ENCODE results near the gene FARP2.

Gene FARP2

DNA sequence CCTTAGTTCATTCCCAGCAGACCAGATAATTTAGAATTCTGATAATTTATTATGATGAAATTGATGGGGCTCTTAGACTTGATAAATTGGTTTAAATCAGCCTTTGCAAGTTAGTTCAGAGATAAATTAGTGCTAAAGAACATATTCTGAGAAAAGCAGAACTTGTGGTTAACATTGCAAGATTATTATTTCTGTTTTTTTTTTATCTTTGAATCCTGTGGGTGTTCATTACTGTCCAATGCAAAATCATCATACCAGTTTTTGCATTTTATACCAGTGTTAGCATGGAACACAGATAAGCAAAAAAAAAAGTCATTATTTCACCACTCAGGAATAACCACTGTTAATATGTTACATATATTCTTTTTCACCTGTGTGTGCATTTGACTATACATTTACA lies 31.3 kb upstream of the FARP2 start:
- DNase-seq, result no peak

DNA sequence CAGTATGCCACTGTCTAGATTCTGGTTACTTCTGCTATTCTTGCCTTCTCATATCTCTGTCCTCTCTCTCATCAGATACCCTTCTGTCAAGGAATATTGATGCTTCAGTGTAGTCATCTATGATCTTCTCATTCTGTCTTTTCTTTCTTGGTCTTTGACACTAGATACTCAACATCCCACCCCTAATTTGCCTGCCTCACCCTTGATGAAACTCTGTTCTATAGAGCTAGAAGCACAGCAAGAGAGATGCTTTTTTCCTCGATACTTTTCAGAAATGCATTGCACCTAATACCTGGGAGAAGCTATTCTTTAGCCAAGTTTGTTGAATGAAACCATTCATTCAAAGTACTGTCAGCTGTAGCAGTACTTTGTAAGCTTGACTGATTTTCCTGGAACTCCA lies 30.8 kb upstream of the FARP2 start:
- DNase-seq, result no peak

DNA sequence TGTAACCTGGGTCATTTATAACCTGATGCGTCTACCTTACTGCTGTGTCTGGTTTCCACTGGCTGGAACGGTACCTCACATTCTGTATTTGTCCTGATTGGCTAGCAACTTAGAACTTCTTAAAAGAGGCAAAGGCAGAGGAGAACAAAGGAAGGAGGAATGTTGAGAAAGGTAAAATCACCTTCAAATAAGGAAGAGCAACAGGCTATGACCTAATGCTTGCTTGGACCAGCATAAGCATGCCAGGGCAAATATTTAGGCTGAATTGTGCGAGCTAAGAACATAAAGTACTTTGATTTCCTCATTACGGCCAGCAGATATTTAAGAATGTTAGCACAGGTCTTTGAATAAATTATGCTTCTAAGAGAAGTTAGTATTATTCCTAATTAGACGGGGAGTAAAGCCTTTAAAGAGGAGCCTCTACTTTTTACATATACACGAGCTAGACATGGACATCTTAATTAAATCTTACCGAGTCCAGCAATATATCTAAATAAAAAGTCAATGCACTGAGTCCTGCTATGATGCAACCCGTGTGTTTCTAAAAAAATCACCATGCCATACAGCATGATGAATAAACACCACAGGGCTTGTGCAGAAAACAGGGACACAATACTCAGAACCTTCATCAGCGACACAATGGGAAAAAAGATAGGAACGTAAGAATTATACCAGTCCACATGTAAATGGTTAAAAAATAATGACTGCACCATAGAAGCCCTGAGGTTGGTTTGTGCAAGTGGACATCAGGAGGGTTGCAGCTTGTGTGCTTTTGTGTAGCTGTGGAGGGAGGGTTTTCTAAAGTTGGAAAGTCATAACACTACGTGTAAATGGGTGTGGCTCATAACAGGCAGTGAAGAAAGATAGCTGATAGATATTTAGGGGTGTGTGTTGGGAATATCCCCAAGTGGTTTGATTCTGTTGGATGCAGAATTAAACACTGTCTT lies 26.1 kb upstream of the FARP2 start:
- no peak for DNase-seq

DNA sequence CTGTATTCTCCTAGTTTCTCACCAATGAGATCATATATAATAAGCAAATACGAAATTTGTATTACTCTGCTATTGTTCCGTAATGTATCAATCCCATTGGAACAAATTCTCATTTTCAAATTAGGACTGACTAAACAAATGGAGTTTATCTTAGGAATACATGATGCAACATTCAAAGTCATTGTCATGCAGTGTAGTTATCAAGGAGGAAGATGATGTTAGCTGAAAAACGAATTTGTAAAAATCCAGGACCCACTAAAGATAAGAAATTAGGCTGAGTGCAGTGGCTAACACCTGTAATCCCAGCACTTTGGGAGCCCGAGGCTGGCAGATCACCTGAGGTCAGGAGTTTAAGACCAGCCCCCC lies 25.5 kb upstream of the FARP2 start:
- DNase-seq, result no peak

DNA sequence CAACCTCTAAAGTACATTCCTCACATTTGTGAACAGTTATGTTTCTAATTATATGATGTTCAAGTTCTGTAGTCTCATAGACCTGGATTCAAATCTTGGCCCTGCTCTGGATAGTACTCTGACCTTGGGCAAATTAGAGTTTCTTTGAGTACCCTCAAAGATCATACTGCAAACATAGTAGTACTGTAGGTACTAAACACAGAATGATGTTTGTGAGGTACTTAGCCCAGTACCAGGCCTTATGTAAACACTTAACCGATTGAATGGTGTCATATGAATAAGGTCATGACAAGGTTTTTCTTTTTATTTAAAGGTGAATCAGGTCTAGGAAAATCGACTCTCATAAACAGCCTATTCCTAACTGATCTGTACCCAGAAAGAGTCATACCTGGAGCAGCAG lies 21.3 kb upstream of the FARP2 start:
- DNase-seq, result no peak

DNA sequence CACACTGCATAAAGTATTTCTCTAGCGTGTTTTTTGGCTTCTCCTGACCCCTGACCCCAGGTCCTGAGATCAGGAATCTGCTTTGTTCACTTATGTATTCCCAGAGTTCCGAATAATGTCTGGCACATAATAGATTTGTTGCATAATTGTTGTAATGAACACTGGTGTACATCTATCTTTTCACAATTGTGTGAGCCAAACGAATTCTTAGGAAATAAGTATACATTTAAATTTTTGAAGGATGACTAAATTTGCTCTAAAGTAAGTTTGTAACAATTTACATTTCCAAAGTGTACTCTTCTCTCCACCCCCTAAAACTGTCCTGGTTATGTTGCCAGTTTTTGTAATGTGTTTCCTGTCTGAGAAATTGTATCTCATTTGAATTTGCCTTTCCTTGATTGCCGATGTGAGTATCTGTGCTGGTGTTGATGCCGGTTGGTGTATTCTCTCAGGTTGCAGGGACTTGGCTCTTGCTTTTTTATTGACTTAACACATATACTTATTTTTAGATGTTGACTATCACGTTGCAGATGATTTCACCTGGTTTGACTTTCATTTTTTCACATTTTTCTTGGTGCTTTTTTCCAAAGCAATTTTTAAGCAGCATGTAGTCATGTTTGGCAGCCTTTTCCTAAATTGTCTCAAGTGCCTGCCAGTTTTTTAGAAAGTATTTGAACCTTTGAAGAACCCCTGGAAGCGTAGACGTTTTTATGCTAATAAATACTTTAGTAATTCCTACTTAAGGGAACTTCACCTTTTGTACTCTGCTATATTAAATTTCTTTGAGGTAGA lies 16.1 kb upstream of the FARP2 start:
- no peak for DNase-seq

DNA sequence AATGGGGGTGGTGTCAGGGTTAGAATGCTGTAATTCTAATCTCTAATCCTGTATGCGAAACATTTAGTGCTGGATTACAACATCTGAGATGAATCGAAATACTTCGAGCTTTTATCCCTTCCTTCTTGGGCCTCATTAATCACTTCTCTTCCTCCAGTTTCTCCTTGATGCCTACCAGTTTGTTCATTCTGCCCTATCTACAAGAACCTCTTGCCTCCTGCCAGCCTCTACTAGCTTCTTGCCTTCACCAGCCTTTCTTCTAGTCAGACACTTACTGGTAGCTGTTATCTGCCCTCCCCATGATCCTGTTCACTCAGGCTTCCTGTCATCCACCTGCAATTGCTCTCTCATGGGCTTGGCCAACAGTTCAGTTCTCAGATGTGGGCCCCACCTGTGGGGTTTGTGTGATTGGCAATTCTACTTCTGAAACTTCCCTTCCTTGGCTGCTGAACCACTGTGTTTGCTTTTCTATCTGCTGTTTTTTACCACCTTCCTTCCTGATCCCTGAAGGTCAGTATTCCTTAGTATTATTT lies 15.4 kb upstream of the FARP2 start:
- no peak for DNase-seq

DNA sequence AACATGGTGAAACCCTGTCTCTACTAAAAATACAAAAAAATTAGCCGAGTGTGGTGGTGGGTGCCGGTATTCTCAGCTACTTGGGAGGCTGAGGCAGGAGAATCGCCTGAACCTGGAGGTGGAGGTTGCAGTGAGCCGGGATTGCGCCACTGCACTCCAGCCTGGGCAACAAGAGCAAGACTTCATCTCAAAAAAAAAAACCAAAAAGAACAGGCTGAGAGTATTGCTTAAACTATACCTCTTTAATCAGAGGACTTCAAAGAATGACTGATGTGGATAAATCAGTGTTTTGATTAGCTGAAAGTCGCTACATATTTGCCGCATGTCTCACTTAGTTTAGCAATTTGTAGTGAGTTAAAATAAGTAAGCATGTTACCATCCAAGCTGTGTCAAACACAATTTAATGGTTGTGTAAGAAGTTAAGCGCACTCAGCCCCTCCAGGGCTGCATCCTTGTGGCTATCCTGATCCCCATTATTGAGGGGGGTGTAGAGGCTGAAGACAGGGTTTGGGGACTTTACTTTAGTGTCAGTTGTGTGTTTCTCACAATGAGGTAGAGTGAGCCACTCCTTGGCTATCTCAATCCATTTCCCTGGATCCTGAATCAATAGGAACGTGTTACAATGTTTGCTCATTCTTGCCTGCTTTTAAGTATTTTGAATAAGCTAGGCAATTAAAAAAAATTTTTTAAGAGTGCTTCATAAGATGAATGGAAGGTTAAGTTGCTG lies 11.0 kb upstream of the FARP2 start:
- DNase-seq, result no peak

DNA sequence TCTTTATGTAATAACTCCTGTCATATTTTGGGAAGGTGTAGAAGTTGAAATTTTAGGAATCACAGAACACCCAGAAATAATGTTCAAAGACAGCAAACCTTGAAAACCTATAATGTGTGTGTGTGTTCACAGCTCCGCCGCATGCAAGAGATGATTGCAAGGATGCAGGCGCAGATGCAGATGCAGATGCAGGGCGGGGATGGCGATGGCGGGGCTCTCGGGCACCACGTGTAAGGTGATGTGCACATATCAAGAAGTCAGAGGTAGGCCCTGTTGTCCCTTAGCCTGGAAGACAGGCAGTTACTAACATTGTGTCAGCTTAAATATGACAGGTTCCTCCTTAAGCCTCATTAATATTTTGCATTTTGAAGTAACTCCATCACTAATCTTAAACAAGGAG lies 6.1 kb upstream of the FARP2 start:
- DNase-seq, result no peak

DNA sequence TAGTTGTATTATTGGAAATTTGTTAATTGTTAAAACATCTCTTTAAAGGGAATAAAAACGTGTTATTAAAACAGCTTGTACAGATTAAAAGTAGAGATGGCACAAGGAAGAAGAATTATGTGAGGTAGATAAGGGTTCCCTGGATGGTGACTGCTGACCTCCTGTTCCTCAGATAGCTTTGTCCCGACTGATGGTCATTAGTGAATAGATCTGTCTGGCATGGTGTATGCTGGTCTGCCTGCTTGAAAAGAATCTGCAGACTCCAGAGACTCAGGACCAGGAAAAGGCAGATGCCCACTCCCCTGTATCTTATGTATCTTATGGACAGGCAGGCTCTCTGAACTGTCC lies 5.6 kb upstream of the FARP2 start:
- no peak for DNase-seq

DNA sequence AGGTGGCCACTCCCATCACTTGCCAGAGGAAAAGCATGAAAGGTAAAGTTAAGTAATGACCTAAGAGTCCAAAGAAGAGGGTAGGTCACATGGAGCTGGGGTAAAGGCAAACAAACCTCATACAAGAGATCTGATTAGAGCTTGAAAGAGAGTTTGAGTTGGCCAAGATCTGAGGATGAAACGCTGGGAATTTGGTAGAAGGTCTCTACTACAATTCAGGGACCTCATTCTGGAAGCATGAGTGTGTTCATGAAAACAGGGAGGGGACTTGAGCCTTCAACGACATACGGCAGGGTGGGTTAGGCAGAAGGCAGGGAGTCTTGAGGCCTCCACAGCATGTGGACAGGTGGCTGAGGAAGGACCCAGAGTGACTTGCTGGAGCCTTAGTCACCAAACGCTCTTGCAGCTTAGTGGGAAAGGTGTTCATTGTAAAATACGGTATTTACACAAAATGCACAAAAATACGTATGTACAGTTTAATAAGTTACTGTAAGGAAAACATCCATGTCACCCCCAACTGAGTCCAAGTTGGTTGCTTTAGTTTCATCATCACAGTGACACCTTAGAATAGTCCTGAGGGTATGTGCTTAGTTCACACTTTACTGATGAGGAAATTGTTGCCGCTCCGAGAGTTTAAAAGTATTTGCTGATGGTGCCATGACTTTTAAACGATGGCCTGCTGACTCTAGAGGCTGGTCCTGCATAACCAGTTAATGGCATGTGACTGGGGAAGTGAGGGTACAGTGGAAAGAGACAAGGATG lies 5.0 kb upstream of the FARP2 start:
- no peak for DNase-seq

DNA sequence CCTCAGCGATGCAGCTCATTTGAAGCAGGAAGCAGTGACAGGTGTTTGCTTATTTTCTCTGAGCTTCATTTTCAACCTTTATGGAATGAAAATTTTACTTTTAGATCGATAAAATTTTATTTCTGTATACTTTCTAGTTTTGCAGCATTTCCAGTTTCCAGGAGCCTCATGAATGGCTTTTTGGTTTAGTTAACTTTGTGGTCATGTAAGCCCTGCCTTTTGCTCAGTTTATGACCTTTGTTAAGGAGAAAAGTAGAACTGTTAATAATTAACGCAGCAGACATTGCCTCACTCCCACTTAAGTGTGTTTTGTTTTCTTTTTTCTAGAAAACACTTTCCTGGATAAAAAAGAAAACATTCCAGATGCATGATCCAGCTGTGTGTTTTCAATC lies 4.4 kb upstream of the FARP2 start:
- DNase-seq, result no peak

DNA sequence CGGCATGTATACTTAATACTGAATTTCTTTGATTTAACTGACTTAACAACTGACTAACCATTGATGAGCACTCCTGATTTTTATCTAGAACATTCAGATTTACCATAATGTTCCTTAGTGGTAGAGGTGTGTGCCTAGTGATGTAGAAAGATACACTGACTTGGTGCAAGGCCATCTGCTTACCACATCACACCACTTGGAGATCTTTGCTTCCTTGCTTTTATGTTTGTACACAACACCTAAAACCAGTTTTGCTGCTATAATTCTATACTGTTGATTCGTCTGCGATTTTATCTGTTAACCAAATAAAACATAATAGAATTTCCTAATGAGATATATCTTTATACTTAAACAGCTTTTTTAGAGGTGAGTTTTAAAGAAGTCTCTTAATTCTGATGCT lies 3.9 kb upstream of the FARP2 start:
- DNase-seq, result no peak

DNA sequence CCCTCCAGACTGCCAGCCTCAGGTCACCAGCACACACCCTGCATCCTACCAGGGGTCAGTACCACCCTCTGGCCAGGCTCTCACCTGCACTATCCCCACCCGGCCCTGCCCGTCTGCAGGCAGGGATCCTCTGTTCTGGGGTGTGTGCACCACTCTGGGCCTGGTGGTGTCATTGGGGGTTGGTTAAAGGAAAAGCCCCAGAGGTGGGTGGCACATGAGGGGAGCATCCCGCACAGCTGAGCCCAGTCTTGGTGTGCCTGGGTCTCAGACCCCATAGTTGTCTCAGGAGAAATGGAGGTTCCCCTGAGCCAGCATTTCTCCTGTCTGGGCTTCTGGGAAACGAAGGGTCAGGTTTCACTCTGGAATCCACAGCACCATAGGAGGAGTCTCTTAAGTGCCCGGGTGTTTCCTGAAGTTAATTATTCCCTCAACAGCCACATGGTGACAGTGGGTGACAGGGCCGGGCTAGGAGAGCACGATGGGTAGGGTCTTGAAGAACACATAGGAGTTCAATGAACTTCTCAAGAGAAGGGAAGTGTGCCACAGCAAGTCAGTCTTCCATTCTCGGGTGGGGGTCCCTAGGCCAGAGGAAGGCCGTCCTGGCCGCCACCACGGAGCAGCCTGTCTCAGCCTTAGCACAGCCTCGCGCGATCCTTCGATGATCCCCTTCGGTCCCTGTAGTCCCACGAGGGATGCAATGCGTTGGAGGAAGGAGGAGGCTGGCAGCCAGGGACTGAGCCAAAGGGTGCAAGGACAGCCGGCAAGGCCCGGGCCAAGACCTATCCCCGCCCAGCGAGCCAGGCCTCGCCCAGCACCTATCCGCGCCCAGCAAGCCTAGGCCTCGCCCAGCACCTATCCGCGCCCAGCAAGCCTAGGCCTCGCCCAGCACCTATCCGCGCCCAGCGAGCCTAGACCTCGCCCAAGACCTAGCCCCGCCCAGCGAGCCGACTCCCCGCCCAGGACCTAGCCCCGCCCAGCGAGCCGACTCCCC lies 1.1 kb upstream of the FARP2 start:
- DNase-seq, result peak; percentile 78

DNA sequence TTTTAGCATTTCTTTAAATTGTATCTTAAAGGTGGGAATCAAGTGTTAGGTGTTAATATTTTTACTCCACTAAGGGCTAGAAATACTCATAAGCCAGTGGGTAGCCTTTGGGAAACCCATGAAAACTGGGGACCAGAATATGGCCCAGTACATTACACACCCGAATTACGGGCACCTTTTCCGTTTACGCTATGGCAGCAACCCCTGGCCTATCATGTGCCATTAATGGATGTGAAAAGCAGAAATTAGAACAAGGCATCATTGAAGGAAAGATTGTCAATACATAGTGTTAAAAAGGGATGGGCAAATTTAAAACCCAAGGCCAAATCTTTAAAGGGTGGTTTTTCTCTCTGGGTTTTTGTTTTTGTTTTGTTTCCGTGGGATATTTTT lies 781 bp downstream of the FARP2 start:
- no peak for DNase-seq

DNA sequence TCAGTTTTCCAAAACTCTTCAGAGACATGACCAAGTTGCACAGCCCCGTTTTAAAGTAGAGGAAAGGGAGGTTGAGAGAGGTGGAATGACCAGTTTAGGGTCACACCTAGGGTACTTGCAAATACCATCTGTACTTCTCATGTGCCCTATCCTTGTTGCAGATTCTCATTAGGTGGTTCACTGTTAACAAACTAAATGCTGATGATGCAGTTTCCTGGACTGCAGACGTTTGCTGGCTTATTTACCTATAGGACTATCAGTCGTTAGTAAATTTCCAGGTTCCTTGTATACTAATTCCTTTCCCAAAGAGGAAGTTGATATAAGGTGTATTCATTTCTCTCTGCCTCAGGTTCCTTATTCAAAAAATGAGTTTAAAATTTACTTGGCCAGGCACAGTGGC lies 1.4 kb downstream of the FARP2 start:
- no peak for DNase-seq

DNA sequence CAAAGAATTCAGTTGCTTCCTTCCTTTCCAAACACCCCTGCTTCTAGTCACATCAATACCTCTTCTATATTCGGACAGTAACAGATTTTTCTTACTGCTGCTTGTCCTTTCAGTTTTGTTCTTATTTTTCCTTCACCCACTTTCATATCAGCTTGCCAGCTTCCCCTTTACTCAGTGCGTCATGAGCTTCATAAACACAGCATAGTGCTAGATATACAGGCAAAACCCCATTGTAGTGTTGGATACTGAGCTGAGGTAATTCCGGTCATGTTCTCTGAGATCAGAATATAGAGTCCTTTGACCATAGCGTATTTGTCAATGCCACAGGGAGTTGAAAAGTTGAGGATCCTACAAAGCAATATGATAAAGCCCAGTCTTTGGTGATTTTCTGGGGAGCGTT lies 2.4 kb downstream of the FARP2 start:
- peak; percentile 35 for DNase-seq

DNA sequence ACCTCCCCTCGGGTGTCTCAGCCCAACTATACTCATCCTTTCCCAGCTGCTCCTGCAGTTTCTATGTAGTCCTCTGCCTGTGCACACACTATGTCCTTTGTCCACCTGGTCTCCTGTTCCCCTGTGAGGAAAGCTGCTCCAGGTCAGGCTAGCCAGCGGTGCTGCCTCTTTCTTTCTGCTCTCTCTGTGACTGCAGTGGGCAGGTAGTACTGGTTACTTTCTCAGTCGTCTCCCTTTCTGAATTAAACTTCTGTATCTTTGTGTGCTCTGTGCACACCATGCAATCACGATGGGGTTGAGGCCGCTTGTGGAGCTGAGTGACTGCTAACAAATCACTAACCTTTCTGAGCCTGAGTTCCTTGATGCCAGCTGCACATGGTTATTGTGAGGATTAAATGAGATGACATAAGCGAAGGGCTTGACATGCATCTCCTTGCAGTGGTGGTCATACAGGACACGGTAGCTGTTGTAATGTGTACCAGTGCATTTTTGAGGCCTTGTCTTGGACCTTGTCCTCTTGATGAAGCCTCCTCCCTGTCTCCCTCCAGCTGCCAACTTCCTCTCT lies 3.5 kb downstream of the FARP2 start:
- no peak for DNase-seq

DNA sequence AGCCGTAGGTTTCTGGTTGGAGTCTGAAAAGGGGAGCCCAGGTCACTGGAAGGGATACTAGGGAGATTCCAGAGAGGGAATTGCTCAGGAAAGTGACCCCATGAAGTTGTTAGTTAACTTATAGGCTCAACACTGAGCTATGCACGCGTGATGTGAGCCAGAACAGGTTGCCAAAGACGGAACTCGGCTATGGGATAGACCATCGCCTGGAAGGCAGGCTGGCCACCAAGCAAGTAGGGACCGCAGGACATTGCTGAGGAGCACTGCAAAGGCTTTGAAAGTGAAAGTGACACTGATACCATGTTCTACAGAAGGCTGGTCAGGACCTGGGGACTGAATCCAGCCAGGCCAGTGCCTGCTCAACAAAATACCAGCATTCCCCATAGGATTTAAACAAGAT lies 7.3 kb downstream of the FARP2 start:
- no peak for DNase-seq

DNA sequence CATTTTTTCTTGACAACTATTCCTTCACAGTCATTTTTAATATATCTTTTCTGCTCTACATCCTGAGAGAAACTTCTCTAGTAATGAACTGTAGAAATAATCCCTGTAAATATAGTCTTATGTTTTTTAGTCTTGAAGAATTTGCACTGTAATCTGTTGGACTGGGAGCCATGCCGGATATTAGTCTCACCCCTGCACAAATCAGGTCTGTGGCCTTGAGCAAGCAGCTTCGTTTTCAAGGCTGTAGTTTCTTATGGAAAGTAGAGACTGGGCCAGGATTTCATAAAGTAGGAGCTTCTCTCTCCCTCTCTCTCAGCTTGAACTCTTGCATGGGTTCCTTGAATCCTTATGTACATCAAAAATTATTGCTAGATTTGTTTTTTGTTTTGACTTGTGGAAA lies 8.7 kb downstream of the FARP2 start:
- DNase-seq, result no peak

DNA sequence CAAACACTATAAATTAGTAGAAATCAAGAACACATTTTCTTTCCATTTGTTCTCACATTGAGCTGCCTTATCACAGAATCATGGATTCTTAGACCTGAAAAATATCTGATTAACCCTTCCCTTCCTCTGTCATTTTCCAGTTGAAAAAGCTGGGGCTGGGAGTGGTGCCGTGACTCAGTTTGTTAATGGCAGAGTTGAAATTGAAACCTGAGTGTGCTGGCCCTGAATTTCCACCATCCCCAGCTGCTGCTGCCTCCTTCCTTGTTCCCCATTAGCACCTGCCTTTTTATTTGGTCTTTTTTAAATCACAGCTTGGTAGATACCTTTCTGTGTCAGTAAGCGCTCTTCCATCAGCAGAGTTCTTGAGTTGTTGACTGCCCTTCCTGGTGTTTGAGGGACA lies 10.6 kb downstream of the FARP2 start:
- DNase-seq, result no peak

Data from CD4-positive, alpha-beta T cell treated with Interleukin-15 for 1 hour (primary cell).